H1 (cell line): ENCODE measurements around the gene CCDC138. TPM values are rescaled to one million over a fixed set of nuclear protein-coding genes. Genes with fewer than 3 reads are reported as not detected.

ENCODE experiments used
- CTCF ChIA-PET: fragments of 300-600 bp; sonication (Branson Sonifier 250); formaldehyde crosslinking; loops from one replicate; lab custom pipeline; 2021; ENCODE audit not compliant: partially characterized antibody; lab: Charles Lee
- POLR2A ChIA-PET: fragments of 300-600 bp; sonication (Branson Sonifier 250); formaldehyde crosslinking; loops from one replicate; lab custom pipeline; 2021; ENCODE audit warnings: inconsistent platforms; ENCODE audit not compliant: partially characterized antibody; lab: Charles Lee
- DNase-seq, 2 experiments: peaks; one replicate each; pipeline versions ENCODE4 v3.0.0 to v3.0.0-alpha.2; 2010 to 2022; ENCODE audit warnings: low spot score in 2 of 2, low read depth in 1 of 2, mixed read lengths in 1 of 2
- FAIRE-seq: peaks from 2 replicates; lab custom pipeline; 2011; peaks lifted over from hg19 to GRCh38; lab: Jason Lieb, UNC
- H2AFZ ChIP-seq: 2 replicates; pipeline ENCODE4 v1.8.1; 2012; ENCODE audit warnings: low read length, inconsistent platforms
- H2AK5ac ChIP-seq: 2 replicates; pipeline ENCODE4 v1.6.1; 2013; ENCODE audit warnings: low read depth, low read length
- H2BK120ac ChIP-seq: replicated peaks from 2 replicates; pipeline ENCODE3; 2013; ENCODE audit warnings: low read depth, low read length, inconsistent platforms
- H2BK12ac ChIP-seq: 2 replicates; pipeline ENCODE4 v1.6.1; 2013; ENCODE audit warnings: low read depth, low read length
- H2BK15ac ChIP-seq: 2 replicates; pipeline ENCODE4 v1.6.1; 2013; ENCODE audit warnings: low read length
- H2BK20ac ChIP-seq: 2 replicates; pipeline ENCODE4 v1.6.1; 2013; ENCODE audit warnings: low read length
- H2BK5ac ChIP-seq: 2 replicates; pipeline ENCODE4 v1.6.1; 2013; ENCODE audit warnings: low read depth, low read length
- H3K14ac ChIP-seq: 2 replicates; pipeline ENCODE4 v1.6.1; 2013; ENCODE audit warnings: inconsistent platforms; ENCODE audit not compliant: insufficient read length
- H3K18ac ChIP-seq: 2 replicates; pipeline ENCODE4 v1.6.1; 2013; ENCODE audit warnings: low read length; ENCODE audit errors: extremely low read depth
- H3K23ac ChIP-seq: 2 replicates; pipeline ENCODE4 v1.6.1; 2013; ENCODE audit warnings: inconsistent platforms; ENCODE audit not compliant: insufficient read length
- H3K23me2 ChIP-seq: 2 replicates; pipeline ENCODE4 v1.6.1; 2013; ENCODE audit warnings: low read depth, low read length
- H3K27ac ChIP-seq: 2 replicates; pipeline ENCODE4 v1.6.1; 2011; ENCODE audit warnings: low read depth, low read length, inconsistent platforms
- H3K27me3 ChIP-seq, 4 experiments: replicated peaks in 1 of 4; 1 replicate in 1 of 4; 2 replicates in 3 of 4; pipeline versions ENCODE4 v1.6.1 to v1.8.1; 2011 to 2013; ENCODE audit warnings: low read length in 3 of 4, mild to moderate bottlenecking in 3 of 4, inconsistent platforms in 2 of 4, mixed read lengths in 2 of 4, moderate library complexity in 1 of 4; ENCODE audit not compliant: control insufficient read depth in 3 of 4, insufficient read depth in 3 of 4; ENCODE audit errors: extremely low read depth in 1 of 4
- H3K36me3 ChIP-seq, 4 experiments: 2 replicates each; pipeline versions ENCODE4 v1.6.1 to v1.8.1; 2011 to 2013; ENCODE audit warnings: mild to moderate bottlenecking in 4 of 4, low read length in 3 of 4, moderate library complexity in 2 of 4, control low read depth in 1 of 4, inconsistent platforms in 1 of 4; ENCODE audit not compliant: insufficient read depth in 4 of 4, control insufficient read depth in 2 of 4
- H3K4ac ChIP-seq: replicated peaks from 2 replicates; pipeline ENCODE3; 2013; ENCODE audit warnings: low read length, low read depth, mixed read lengths, inconsistent platforms; ENCODE audit not compliant: insufficient read length
- H3K4me1 ChIP-seq, 4 experiments: replicated peaks in 1 of 4; 1 replicate in 1 of 4; 2 replicates in 3 of 4; pipeline versions ENCODE4 v1.6.1 to v1.8.1; 2011 to 2013; ENCODE audit warnings: low read length in 3 of 4, inconsistent platforms in 2 of 4, mixed read lengths in 1 of 4; ENCODE audit not compliant: insufficient read depth in 4 of 4, control insufficient read depth in 3 of 4
- H3K4me2 ChIP-seq, 2 experiments: 2 replicates each; pipeline versions ENCODE4 v1.6.1 to v1.8.1; 2011 to 2013; ENCODE audit warnings: low read depth in 2 of 2, low read length in 2 of 2, control low read depth in 1 of 2, inconsistent platforms in 1 of 2, mild to moderate bottlenecking in 1 of 2; ENCODE audit not compliant: insufficient read depth in 1 of 2
- H3K4me3 ChIP-seq, 4 experiments: fragments of 200-600, 300-600 bp in 1 of 4; sonication (generic), shearing (Covaris generic), sonication (Bioruptor Twin) in 1 of 4; 2 replicates each; pipeline versions ENCODE4 v1.5.1 to v1.8.1; 2011 to 2016; ENCODE audit warnings: low read length in 4 of 4, low read depth in 3 of 4, control low read depth in 2 of 4, inconsistent platforms in 2 of 4, mild to moderate bottlenecking in 2 of 4, mixed read lengths in 1 of 4, moderate library complexity in 1 of 4; ENCODE audit not compliant: insufficient read depth in 2 of 4; ENCODE audit errors: extremely low read depth in 1 of 4
- H3K56ac ChIP-seq: replicated peaks from 2 replicates; pipeline ENCODE3; 2013; ENCODE audit warnings: low read depth, mild to moderate bottlenecking, mixed read lengths, low read length, inconsistent platforms; ENCODE audit not compliant: insufficient read length
- H3K79me1 ChIP-seq: 2 replicates; pipeline ENCODE4 v1.6.1; 2013; ENCODE audit warnings: low read depth, low read length, control low read depth
- H3K79me2 ChIP-seq, 2 experiments: 2 replicates each; pipeline versions ENCODE4 v1.6.1 to v1.8.1; 2012 to 2013; ENCODE audit warnings: low read length in 2 of 2, mild to moderate bottlenecking in 2 of 2, inconsistent platforms in 1 of 2; ENCODE audit not compliant: insufficient read depth in 2 of 2, control insufficient read depth in 1 of 2
- H3K9ac ChIP-seq, 4 experiments: replicated peaks in 1 of 4; 1 replicate in 1 of 4; 2 replicates in 3 of 4; pipeline versions ENCODE4 v1.6.1 to v1.8.1; 2011 to 2013; ENCODE audit warnings: low read depth in 3 of 4, low read length in 3 of 4, control low read depth in 2 of 4, mild to moderate bottlenecking in 2 of 4, moderate library complexity in 2 of 4, inconsistent platforms in 1 of 4; ENCODE audit errors: extremely low read depth in 1 of 4
- H3K9me3 ChIP-seq, 2 experiments: 2 replicates each; pipeline versions ENCODE4 v1.6.1 to v1.8.1; 2012 to 2013; ENCODE audit warnings: mild to moderate bottlenecking in 2 of 2, moderate library complexity in 2 of 2, control low read depth in 1 of 2, inconsistent platforms in 1 of 2, low read depth in 1 of 2, low read length in 1 of 2, mixed read lengths in 1 of 2; ENCODE audit not compliant: insufficient read depth in 2 of 2
- H4K20me1 ChIP-seq, 2 experiments: replicated peaks in 1 of 2; 2 replicates each; pipeline versions ENCODE3 to v1.8.1; 2011 to 2013; ENCODE audit warnings: inconsistent platforms in 2 of 2, low read length in 2 of 2, mild to moderate bottlenecking in 1 of 2; ENCODE audit not compliant: insufficient read depth in 2 of 2, control insufficient read depth in 1 of 2
- H4K5ac ChIP-seq: 2 replicates; pipeline ENCODE4 v1.6.1; 2013; ENCODE audit warnings: low read length, low read depth, mixed read lengths, inconsistent platforms; ENCODE audit not compliant: insufficient read length
- H4K8ac ChIP-seq: 2 replicates; pipeline ENCODE4 v1.8.0; 2013; ENCODE audit warnings: mild to moderate bottlenecking, moderate library complexity, low read length, inconsistent platforms; ENCODE audit not compliant: insufficient read depth; ENCODE audit errors: extremely low read depth
- H4K91ac ChIP-seq: replicated peaks from 2 replicates; pipeline ENCODE3; 2013; ENCODE audit warnings: low read length, mixed read lengths, inconsistent platforms; ENCODE audit not compliant: insufficient read length
- ATF2 ChIP-seq: IDR thresholded peaks from 2 replicates; pipeline ENCODE4 v1.6.1; 2012; ENCODE audit warnings: low read length, inconsistent platforms
- RBBP5 ChIP-seq: IDR thresholded peaks from 2 replicates; pipeline ENCODE4 v1.7.1; 2012; ENCODE audit warnings: low read depth, mild to moderate bottlenecking, inconsistent platforms, low read length, moderate library complexity, borderline replicate concordance
- TAF7 ChIP-seq: optimal IDR thresholded peaks from 2 replicates; pipeline ENCODE3; 2011; ENCODE audit warnings: low read depth, mild to moderate bottlenecking, inconsistent platforms, low read length, moderate library complexity, borderline replicate concordance
- WGBS, 2 experiments: shearing (Covaris generic) in 1 of 2; methylation state at CpG; one replicate each; pipeline versions ENCODE4 v1.1.6 to v1.1.7; 2013 to 2015; ENCODE audit warnings: low lambda C conversion rate in 2 of 2, mixed read lengths in 2 of 2, inconsistent platforms in 1 of 2, low coverage in 1 of 2, missing lambda C conversion rate in 1 of 2; ENCODE audit not compliant: insufficient replicate concordance in 2 of 2, insufficient coverage in 1 of 2, insufficient read length in 1 of 2; ENCODE audit errors: extremely low coverage in 1 of 2, missing lambda C conversion rate in 1 of 2; 5-methylcytosine and 5-hydroxymethylcytosine counted together
- polyA plus RNA-seq, 7 experiments: library from polyadenylated mRNA; depleted of rRNA in 3 of 7; stranded (reverse) in 5 of 7; unstranded in 2 of 7; fragments of >200 nt in 5 of 7; fragments of 200-250 nt in 2 of 7; gene quantifications; 1 replicate in 5 of 7; 2 replicates in 1 of 7; 4 replicates in 1 of 7; pipeline versions ENCODE4 v1.2.1 to v1.2.3, GENCODE V29; 2011 to 2013; ENCODE audit warnings: missing spikeins in 2 of 7, mixed read lengths in 2 of 7
- total RNA-seq: library from RNA; stranded (reverse); fragmentation: NEBNext Ultra II Directional; extraction: Animal tissue kit (Norgen Biotek cat#: 25700); gene quantifications from 2 replicates; pipeline ENCODE4 v1.2.1, GENCODE V29; 2021

Gene CCDC138
- total and polyA plus RNA-seq, 2 of the 8 experiments (the other 6 are each of a cell fraction or from before 2014, with no cell fraction given) = 8.3 to 29.8 TPM

- H3K9ac ChIP-seq = no peak overlapping the region
- no peak overlapping the region for H4K5ac ChIP-seq
- H3K9me3 ChIP-seq = peaks cover 3 to 5% of the 10 kb centered on the region in 2 experiments; a peak in 2 of 4 replicates
- no peak overlapping the region for H3K14ac ChIP-seq
- no peak overlapping the region for H2BK120ac ChIP-seq
- H3K27me3 ChIP-seq = no peaks in the 10 kb centered on the region
- no peak overlapping the region for H2BK20ac ChIP-seq
- H3K56ac ChIP-seq = no peak overlapping the region
- H3K79me1 ChIP-seq = no peaks in the 10 kb centered on the region
- no peak overlapping the region for H2AK5ac ChIP-seq
- no peak overlapping the region for H3K18ac ChIP-seq
- H3K79me2 ChIP-seq = no peaks in the 10 kb centered on the region
- H4K91ac ChIP-seq = no peak overlapping the region
- no peak overlapping the region for H3K4me3 ChIP-seq
- H3K4me1 ChIP-seq = 0 out of 7 replicates have a peak, but pooled peaks cover 0 to 2% (median 0%) of the 10 kb centered on the region in 4 experiments
- H3K4ac ChIP-seq = no peak overlapping the region
- peaks cover 0 to 8% (median 4%) of the 10 kb centered on the region in 4 experiments; a peak in 2 of 8 replicates for H3K36me3 ChIP-seq
- WGBS, 2 experiments = 91% methylated on average over 7 of the region's 7 CpGs; no CpG with 5 or more reads in 1 of the 2 experiments
- no peak overlapping the region for H2BK12ac ChIP-seq
- ChIA-PET CTCF (no interaction called here), POLR2A (no interaction called here)
- H3K23me2 ChIP-seq = no peaks in the 10 kb centered on the region
- H4K8ac ChIP-seq = no peak overlapping the region
- H2AFZ ChIP-seq = no peak overlapping the region
- H3K23ac ChIP-seq = no peak overlapping the region
- no peak for DNase-seq
- FAIRE-seq = no peak
- H2BK15ac ChIP-seq = no peak overlapping the region
- no peak overlapping the region for H3K4me2 ChIP-seq
- no peak overlapping the region for H2BK5ac ChIP-seq
- H3K27ac ChIP-seq = no peak overlapping the region
- no peaks in the 10 kb centered on the region for H4K20me1 ChIP-seq
- TF ChIP-seq TAF7 (no peak), ATF2 (no peak), RBBP5 (no peak)
Measured at GRCh38 chr2:108837198-108837597, 50.6 kb downstream of the CCDC138 start.
